ENCODE data around the gene TPCN1.

Gene TPCN1

DNA sequence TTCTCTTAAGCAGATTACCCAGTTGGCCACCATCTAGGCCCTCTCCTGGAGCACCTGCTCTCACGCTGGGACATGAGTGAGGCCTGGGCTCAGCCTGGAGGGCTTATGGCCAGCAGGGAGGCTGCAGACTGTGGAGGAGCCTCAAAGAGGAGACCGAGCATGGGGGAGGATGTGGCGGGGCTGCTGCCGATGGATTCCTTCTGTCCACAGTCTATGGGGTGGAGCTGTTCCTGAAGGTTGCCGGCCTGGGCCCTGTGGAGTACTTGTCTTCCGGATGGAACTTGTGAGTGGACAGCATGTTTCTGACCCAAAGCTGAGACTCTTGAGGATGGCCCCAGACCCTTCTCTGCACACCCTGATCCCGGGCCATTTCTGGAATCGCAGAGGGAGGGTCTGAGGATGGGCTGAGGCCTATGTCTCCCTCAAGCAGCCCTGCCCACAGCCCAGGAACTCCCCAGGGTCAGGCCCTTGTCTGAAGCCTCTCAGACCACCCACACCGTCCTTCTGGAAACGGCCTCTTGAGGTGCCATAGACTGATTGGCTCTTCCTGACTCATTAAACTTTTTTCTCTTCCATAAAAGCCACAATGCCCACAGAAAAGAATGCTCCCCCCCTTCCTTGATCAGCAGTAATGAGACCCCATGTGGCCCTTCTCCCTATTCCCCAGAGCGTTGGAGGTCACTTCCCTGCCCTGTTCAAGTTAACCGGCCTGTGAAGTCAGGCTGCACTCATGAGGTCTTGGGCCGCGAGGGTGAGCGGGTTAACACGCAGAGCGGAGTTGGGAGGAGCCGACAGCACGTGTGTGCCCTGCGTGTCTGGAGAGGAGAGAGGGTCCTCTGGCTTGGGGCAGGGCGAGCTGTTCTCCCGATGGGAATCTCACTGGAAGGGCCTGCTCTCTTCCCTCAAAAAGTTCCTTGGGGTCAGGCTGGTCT, 64.7 kb downstream of the TPCN1 start:
- no peak for DNase-seq (ENCODE audit: low read depth)

DNA sequence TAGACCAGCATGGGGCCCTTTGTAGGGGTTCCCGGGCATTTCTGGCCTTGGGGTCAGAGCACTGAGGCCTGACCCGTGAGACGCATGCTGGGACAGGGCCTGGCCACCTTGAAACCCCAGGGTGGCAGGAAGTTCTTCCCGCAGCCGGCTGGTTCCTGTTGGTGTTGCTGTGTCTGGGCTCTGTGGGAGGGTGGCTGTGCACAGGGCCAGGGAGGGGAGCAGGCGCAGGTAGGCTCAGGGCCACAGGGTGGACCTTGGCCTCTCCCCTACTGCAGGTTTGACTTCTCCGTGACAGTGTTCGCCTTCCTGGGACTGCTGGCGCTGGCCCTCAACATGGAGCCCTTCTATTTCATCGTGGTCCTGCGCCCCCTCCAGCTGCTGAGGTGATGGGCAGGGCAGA, 65.4 kb downstream of the TPCN1 start:
- no peak for DNase-seq (ENCODE audit: low read depth)

DNA sequence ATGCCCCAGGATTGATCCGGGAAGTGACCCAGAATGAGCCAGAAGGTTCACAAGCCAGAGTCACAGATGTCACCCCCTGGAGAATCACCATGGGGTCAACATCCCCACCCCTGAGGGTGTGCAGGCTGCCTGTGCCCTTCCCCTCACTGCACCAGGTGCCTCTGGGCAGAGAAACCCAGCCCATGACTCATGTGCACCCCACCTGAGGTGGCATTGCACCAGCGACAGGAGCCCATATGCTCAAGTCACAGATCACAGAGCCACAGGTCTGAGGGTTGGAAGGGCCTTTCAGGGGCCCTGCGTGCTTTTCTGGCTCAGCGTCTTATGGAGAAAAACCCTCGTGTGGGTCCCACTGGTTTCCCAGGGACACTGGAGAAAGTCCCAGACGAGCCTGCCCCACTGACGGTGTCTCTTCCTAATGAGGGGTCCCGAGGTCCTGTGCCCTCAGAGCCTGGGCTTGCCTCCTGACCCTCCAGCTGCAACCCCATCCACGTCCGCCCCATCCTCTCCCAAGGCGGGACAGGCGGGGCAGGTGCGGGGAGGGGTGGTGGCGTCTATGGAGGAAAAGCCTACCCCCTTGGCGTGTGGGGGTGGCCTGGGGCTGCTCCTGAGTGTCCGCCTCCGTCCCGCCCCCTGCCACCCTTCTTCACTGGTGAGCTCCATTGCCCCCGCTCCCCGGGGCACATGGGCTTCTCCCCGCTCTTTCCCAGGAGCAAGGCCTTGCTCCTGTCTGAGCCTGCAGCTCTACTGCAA, 66.1 kb downstream of the TPCN1 start:
- DNase-seq (ENCODE audit: low read depth): no peak

DNA sequence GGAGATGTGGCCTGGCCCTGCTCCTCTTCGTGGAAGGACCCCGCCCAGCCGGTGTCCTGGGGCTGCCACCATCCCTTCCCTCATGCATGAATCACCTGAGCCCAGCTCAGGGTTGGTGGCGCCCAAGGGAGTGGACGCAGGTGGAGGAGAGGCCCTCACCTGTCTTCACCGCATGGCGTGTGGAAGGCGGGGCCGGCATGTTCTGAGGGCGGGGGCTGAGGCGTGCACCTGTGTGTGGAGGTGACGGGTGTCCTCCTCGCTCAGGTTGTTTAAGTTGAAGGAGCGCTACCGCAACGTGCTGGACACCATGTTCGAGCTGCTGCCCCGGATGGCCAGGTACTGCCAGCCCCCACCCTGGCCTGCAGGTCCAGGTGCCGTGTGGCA, 66.6 kb downstream of the TPCN1 start:
- no peak for DNase-seq (ENCODE audit: low read depth)

DNA sequence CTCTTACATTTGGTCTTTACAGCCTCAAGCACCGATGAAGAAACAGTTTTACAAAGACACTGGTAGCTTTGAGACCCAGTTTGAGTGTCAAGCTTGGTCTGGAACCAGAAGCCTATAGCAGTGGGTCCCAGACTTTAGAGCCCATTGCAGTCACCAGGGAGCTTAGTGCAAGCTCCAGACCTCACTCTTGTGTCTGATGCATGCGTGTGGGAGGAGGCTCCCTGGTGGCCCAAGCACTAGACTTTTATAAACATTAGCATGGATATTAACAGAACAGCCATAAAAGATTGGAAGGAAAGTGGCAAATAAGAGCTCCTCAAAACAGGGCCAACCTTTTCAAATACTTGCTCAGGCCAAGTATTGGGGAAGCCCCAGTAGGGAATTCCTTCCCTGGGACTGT, 68.1 kb downstream of the TPCN1 start:
- no peak for DNase-seq (ENCODE audit: low read depth)

DNA sequence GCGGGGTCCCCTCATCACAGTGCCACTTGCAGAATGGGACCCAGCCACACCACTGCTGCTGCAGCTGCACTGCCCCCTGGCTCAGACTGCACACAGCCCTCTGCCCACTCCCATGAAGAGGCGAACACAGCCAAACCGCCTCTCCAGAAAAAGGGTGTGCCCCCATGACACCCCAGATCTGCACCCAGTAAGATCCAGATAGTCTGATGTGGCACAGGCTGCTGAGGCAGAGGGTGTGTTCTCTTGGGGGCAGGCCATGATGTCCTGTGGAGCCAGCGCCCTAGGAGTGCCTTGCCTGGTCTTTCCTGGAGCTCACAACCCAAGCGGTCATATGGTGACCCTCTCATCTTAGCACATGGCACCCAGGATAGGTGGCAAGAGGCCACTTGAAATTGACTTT, 69.2 kb downstream of the TPCN1 start:
- DNase-seq (ENCODE audit: low read depth): no peak

DNA sequence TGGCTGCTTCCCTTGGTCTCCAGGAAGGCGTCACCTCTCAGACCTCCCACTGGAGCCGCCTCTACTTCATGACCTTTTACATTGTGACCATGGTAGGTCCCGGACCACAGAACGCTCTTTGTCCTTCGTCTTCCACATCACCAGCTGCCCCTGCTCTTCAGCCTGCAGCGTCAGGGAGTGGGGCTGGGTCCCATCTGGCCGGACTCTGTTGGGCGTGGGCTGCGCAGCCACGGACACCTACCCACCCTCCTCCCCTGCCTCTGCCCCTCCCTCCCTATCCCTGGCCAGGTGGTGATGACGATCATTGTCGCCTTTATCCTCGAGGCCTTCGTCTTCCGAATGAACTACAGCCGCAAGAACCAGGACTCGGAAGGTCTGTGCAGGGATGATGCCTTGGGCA, 70.3 kb downstream of the TPCN1 start:
- no peak for DNase-seq (ENCODE audit: low read depth)

DNA sequence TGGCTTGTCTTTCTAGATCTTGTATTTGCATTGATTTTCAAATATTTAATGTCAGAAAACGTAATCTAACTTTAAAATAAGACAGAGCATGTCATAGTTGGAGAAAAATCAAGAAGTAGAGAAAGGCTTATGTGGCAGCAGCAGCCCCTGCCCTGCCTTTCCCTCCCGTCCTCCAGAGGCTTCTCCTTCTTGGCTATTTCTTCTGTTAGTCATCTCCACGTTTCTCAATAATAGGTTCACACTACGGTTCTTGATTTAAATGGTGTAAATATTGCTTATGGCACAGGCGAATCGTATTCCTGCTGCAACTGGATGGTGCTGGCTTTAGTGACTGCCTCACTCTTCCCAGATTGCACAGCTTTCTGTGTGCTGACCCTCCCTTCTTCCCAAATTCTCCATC, 70.8 kb downstream of the TPCN1 start:
- DNase-seq (ENCODE audit: low read depth): peak; percentile 76

DNA sequence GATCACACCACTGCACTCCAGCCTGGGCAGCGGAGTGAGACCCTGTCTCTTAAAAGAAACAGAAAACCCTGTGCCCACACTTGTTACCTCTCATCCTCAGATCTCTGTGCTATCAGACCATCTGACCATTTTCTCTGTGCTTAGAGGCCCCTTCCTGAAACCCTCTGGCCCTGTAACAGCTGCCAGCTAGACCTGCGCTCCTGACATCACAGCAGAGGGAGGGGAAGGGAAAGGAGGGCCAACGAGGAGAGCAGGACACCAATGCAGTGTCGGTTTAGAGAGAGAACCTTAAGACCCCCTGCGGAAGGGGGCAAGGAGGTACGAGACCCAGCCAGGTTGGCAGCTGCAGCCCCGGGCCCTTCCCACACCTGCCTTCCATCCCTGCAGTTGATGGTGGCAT, 71.3 kb downstream of the TPCN1 start:
- no peak for DNase-seq (ENCODE audit: low read depth)

DNA sequence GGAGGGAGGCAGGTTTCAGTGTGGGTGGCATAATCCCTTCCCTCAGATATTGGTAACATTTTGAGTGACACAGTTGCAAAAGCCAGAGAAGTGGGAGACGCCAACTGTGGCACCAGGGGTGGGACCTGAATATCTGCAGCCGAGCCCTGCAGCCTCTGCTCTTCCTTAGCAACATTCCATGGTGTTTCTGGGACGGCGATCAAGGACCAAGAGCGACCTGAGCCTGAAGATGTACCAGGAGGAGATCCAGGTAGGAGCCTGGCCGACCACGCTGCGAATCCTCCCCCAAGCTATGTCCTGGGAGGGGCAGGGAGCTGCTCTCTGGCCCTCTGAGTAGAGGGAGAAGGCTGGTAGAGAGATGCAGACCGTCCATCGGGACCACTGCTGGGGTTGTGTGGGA, 71.8 kb downstream of the TPCN1 start:
- DNase-seq (ENCODE audit: low read depth): no peak

DNA sequence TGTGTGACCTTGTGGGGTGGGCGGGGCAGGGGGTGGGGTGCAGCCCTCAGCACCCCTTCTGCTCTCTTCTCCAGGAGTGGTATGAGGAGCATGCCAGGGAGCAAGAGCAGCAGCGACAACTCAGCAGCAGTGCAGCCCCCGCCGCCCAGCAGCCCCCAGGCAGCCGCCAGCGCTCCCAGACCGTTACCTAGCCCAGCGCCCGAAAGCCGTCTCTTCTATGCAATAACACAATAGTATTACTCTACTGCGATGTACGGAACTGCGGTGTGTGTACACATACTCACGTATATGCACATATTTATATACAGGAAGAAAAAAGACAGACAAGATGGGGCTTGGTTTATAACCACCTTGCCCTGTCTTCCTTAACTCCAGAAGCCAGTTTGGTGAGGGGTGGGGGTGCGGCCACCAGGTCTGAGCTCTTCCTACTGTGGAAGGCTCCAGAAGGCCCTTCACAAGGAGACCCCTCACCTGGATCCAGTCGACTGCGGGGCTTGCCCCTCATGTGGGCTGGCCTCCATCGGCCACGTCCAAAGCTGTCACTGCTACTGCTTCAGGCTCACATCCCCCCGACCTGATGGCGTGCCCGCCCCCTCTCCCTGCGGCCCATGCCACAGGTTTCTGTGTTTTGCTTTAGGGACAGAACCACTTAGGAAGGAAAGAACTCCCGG, 74.8 kb downstream of the TPCN1 start:
- no peak for DNase-seq (ENCODE audit: low read depth)

DNA sequence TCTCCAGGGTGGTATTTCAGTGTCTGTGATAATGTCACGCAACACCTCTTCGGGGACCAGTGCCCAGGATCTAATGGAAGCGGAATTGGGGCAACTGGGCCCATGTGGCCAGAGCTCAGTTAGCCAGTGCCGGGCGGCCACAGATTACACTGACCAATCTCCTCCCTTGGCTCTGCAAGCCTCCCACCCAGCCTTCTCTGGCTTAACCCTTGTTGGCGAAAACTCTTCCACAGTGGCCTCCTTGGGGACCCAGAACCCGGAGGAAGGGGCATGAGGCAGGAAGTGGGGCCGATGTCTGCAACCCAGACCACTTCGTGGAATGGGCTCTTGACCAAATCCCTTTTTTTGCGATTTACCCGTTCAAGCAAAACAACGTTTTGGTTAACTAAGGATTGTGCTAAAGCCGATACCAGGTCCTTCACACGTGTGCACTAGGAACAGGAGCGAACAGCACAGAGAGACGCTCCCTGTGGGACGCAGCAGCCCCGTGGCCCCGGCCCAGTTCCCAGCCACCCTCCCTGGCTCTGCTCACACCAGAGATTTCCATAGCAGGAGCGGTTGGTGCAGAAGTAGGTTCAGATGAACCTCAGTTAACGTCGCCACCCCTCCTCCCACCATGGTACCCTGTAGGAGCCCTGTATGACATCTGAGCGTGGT, 75.4 kb downstream of the TPCN1 start:
- no peak for DNase-seq (ENCODE audit: low read depth)

DNA sequence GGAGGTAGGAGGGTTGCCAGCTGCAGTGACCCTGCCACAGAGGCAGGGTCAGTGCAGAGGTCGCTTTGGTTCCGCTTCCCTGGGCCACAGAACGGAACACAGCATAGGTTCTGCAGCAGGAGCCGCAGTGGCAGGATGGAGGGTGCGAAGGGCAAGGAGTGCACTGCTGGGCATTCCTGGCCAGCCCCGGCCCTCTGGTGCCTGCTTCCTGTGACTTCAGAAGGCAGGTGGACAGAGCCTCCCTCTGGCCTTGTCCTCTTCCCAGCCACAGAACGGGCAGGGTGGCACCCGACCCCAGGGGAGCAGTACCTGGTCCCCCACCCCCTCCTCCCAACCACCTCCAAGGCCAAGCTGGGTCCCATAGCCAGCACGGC, 75.9 kb downstream of the TPCN1 start:
- DNase-seq (ENCODE audit: low read depth): no peak

DNA sequence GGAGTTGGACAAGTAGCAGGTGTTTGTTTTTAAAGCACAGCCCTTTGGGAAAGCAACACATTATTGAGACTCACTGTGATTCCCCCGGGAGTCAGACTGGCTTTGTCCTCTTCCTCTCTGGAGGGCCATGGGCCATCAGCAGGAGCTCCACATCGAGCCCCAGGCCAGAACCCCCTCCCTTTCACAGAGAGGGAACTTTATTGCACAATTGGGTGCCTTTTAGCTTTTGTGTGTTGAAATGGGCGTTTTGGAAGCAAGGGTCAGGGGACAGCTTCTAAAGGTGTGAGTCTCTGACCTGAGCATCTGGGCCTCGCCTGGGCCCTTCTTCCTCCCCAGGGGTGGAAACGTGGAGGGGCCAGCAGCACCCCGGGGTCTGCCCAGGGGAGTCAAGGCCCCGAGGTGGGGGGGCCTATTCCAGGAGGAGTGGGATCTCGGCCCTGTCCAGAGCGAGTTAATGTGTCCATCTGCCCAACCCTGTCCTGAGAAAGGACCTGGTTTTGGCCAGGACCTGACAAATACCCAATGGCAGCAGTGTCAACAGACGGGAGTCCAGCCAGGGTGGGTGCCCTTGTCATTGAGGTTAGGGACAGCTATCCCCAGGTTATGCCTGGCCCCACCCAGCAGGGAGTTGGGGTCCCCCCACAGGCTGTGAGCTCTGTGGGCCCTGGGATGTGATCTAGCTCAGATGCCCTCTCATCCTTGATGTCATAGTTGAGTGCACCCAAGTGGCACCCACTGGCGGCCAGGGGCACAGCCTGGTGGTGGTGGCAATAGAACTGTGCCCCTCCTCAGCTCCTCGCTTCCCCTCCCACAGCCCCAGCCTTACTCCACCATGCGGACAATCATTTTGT, 76.6 kb downstream of the TPCN1 start:
- no peak for DNase-seq (ENCODE audit: low read depth)

DNA sequence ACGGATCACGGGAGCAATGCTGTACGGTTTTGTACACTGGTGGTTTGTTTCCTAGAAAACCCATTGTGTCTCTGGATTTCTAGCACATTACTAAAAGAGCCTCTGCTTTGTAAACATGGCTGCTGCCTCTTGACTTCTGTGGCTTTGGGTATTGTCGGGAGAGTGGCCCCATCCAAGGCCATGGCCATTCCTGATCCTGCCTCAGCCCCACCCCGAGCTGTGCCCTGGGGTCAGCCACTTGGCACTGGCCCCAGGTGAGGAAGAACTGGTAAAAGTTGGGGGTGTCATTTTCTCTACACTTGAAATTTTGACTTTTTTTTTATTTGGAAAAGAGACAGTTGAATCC, 77.2 kb downstream of the TPCN1 start:
- DNase-seq (ENCODE audit: low read depth): no peak

DNA sequence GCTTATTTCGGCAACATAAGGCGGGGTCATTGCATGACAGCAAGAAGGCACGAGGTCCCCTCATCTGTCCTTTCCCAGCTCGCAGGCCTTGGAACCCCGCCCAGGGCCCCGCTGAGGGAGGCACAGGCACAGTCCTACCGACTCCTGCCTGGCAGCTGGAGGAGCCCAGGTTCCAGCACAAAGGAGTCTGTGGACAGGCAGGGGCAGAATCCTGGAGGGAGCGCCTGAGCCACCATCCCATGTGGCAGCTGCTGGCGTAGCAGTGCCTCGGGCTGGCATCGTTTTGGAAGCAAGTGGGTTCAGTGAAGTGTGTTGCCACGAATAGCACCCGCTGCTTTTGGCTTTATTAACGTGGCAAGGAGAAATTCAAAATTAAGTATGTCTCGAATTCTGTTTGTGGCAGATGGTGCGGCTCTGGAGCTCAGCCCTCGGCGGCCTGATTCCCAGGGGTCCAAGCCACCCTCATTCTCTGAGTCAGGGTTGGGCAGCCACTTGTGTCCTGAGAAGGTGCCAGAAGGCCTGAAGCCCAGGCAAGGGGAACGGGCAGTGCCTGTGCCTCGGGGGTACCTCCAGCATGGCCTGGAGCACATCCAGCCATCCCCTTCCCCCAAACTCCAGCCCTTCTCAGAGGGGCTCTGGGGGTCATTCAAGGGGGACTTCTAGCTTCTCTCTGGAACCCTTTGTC, 77.7 kb downstream of the TPCN1 start:
- DNase-seq (ENCODE audit: low read depth): peak; percentile 51

DNA sequence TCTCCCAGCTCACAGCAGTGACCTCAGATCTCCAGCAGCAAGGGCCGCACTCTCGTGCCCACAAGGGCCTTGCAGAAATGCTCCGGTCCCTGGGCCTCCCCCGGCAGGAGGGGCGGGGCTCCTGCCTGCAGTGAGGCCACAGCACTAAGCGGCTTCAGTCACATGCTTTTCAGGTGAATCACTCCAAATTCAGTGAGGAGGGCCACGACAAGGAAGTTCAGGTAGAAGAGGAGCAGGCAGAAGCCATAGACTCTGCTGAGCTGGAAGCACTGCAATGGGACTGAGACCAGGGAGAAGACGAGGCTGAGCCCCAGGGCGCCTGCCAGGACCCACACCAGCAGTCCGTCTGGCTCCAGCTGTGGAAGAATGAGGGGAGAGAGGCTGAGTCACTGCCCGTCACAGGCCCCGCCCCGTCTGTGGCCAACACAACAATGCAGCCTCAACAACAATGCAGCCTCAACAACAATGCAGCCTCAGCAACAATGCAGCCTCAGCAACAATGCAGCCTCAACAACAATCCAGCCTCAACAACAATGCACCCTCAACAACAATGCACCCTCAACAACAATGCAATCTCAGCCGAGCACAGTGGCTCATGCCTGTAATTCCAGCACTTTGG, 78.5 kb downstream of the TPCN1 start:
- peak; percentile 80 for DNase-seq (ENCODE audit: low read depth)

DNA sequence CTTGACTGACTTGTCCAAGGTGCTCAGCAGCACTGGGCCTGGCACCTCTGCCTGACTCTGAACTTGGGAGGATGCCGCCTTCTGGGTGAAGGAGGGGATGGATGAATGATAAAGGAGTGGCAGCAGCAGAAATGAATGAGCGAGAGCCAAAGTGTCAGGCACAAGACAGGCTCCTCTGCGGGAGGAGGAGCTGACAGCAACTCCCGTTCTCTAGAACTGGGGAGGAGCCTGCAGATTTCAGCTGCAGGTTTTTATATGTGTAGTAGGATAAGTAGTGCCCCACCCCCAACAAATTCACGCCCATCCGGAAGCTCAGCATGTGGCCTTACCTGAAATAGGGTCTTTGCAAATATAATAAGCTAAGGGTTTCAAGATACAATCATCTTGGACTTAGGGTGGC, 80.5 kb downstream of the TPCN1 start:
- DNase-seq (ENCODE audit: low read depth): no peak

DNA sequence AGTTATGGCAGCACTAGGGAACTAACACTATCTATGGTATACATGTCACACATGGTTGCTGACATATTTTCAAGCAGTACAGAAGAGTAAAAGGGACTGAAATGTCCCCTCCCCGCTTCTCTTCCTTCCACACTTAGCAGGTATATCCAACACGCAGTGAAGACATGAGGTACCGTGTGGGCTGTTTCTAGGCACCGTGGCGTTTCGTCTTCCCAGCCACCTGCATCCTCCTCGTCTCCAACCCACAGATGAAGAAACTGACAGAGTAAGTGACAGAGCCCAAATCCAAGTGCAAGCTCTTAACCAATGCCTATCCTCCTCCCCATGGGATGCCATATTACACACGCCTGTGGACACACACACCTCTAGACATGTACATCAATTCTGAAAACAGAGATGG, 81.2 kb downstream of the TPCN1 start:
- DNase-seq (ENCODE audit: low read depth): no peak

DNA sequence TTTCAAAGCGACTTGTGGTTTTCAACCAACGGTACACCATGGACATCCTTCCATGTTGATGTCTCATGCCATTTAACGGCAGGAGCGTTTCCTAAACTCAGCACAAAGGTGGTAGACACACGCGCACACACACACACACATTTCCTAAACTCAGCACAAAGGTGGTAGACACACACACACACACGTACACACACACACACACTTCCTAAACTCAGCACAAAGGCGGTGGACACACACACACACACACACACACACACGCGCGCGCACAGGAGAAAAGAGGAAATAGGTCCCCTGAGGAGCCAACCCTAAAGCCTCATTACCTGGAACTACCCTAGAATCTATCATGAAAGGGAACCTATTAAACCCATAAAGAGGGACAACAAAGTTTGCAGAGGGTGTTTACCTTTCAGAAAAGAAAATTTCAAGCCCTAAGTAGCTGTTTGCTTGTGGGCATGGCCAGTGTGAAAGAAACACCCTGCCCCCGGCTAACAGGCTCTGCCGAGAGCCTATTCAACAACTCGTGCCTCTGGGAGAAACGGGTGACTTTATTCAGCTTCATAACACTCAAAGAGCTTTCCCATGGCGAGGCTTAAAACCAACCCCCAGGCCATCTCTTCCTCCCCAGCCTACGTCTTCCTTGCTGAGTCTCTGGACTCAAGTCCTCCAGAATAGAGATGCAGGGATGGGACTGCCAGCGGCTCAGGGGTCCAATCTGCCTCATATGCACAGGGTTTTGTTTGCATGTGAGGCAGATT, 81.8 kb downstream of the TPCN1 start:
- no peak for DNase-seq (ENCODE audit: low read depth)
